Motor neuron (in vitro differentiated cells): ENCODE measurements around the gene ALAS2. TPM values are rescaled to one million over a fixed set of nuclear protein-coding genes. Genes with fewer than 3 reads are reported as not detected.
A peak's percentile ranks its signal among the peaks of the same experiment; 100 is the strongest.
"Not testable (repeated sequence)": the region's sequence is repeated elsewhere in the genome, so short reads cannot be mapped to it uniquely, and the experiment has no call there.

Experiments
- ATAC-seq, 8 experiments: fragments of 200-7000 bp; cut with Tn5 transposase; replicated peaks in 6 of 8; 2 replicates each; pipeline ENCODE4 v1.8.0; 2021; ENCODE audit warnings: mild to moderate bottlenecking in 8 of 8, moderate library complexity in 8 of 8
- H3K27ac ChIP-seq, 2 donors: fragments of 250-450 bp; sonication (Bioruptor Pico); 2 replicates each; pipeline ENCODE4 v1.9.0; 2021; ENCODE audit warnings: antibody characterized with exemption in 2 of 2, mild to moderate bottlenecking in 2 of 2, moderate library complexity in 1 of 2
- H3K4me1 ChIP-seq, 2 donors: fragments of 250-450 bp; sonication (Bioruptor Pico); replicated peaks in 1 of 2; 2 replicates each; pipeline ENCODE4 v1.6.1; 2021; ENCODE audit warnings: antibody characterized with exemption in 2 of 2, mild to moderate bottlenecking in 2 of 2, moderate library complexity in 1 of 2
- H3K4me3 ChIP-seq, 5 donors: fragments of 250-450 bp; sonication (Bioruptor Pico); 2 replicates each; pipeline ENCODE4 v1.9.0; 2021; ENCODE audit warnings: antibody characterized with exemption in 5 of 5, mild to moderate bottlenecking in 5 of 5, moderate library complexity in 4 of 5
- WGBS, 10 experiments: fragments of 450-650 bp; shearing (Covaris generic); methylation state at CpG; one replicate each; pipeline ENCODE4 v1.0.0; 2022; 5-methylcytosine and 5-hydroxymethylcytosine counted together
- in situ Hi-C, 9 experiments: fragments of 400-800 bp; cut with MboI; loops; one replicate each; pipeline ENCODE4 v1.15.0; 2021; ENCODE audit warnings: low sequenced_read_pairs in 9 of 9, low pct_unique_long_range_greater_than_20kb in 2 of 9; ENCODE audit not compliant: unreplicated experiment in 9 of 9
- total RNA-seq, 8 experiments: library from RNA; unstranded; fragments of 300-600 nt; gene quantifications; 2 replicates each; pipeline versions ENCODE4 v1.2.3 to v1.2.4, GENCODE V29; 2022

Gene ALAS2, protein sequence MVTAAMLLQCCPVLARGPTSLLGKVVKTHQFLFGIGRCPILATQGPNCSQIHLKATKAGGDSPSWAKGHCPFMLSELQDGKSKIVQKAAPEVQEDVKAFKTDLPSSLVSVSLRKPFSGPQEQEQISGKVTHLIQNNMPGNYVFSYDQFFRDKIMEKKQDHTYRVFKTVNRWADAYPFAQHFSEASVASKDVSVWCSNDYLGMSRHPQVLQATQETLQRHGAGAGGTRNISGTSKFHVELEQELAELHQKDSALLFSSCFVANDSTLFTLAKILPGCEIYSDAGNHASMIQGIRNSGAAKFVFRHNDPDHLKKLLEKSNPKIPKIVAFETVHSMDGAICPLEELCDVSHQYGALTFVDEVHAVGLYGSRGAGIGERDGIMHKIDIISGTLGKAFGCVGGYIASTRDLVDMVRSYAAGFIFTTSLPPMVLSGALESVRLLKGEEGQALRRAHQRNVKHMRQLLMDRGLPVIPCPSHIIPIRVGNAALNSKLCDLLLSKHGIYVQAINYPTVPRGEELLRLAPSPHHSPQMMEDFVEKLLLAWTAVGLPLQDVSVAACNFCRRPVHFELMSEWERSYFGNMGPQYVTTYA
- under 1 TPM in 1 of 8 experiments, not detected in 7; 0.09 TPM for total RNA-seq

DNA sequence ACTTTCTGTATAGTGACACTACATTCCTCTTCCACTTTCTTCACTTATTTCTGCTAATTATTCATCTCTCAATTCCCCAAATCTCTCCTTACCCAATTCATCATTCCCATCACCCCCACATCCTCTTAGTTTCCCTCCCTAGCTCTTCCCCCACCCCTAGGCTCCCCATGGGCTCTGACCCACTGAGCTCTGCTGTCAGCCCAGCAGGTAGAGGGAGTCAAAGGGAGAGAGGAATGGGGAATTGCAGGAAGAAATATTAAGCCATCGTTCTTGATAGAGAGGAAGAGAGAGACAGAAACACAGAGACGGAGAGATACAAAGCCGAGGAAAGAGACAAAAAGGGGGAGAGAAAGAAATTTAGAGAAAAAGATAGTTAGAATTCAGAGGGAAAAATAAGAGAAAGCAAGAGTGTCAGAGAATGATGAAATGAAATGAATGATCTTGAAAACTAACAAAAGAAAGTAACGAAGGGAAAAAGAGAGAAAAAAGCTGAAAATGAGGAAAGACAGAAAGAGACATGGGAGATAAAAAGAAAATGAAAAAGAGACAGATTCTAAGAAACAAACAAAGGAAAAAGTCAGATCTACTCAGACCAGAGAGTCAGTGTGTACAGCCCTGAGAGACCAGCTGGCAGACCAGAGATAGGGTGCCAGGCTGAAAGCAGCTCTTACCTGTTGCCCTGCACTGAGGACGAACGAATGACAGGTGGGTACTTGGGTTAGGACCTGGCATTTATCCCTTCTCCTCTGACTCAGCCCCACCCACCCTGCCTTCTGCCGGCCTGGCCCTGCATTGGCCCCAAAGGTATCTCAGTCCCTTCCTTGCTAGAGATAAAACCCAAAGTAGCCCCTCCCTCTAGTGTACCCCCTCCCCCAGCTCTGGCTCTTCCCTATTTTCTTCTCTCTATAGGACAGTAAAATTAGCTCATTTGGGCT lies at the start of gene ALAS2:
Gene ALAS2 (minus strand): TSS at position 707 of the 935 bp plus-strand sequence. CDS start 4,977 bp downstream, outside the sequence.
- in situ Hi-C loops, result no loop called here
- WGBS, 10 experiments, result 32 to 79% (median 48%) methylated on average over 4 to 6 of the region's 7 CpGs; no CpG with 5 or more reads in 4 of the 10 experiments
- ATAC-seq, result no peak
- H3K4me3 ChIP-seq, result no peak within 1 kb of the TSS
- no peak within 1 kb of the TSS for H3K27ac ChIP-seq
- H3K4me1 ChIP-seq, result no peaks in the 10 kb centered on the region

DNA sequence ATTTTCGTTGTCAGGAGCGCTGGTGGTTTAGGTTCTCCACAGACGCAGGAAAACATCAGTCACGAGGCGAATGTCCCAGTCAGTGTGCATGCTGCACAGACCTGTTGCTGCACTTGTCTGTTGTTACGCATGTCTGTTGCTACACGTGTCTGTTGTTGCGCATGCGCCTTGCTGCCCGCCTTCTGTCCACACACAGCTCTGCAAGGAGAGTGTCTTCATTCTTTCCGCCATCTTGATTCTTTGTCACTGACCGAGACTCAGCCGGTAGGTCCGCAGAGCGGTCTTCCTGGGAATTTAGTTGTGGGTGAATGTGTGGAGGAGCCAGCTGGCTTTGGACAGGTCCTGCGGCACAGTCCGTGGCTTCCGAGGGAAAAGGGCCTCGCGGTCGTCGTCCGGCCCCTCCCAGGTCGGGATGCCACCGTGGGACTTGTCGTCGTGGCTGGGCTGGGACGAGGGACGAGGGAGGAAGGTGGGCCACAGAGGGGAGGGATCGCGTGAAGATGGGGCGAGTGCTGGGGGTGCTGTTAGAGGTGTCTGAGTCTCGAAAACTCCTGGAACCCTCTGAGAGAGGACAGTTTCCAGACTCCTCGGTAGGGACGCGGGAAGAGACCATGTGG lies 44.2 kb upstream of the ALAS2 start, which contains the start of gene PAGE2B:
Gene PAGE2B (plus strand): TSS at position 180 of the 617 bp plus-strand sequence. CDS start 1,012 bp downstream, outside the sequence.
- Histone ChIP-seq H3K4me1 (no peaks in the 10 kb centered on the region), H3K4me3 (no peak within 1 kb of the TSS), H3K27ac (no peak within 1 kb of the TSS)
- 80 to 87% (median 86%) methylated on average over 4 to 16 of the region's 36 CpGs; no CpG with 5 or more reads in 7 of the 10 experiments for WGBS, 10 experiments
- ATAC-seq, result no peak
- in situ Hi-C loops, result no loop called here

DNA sequence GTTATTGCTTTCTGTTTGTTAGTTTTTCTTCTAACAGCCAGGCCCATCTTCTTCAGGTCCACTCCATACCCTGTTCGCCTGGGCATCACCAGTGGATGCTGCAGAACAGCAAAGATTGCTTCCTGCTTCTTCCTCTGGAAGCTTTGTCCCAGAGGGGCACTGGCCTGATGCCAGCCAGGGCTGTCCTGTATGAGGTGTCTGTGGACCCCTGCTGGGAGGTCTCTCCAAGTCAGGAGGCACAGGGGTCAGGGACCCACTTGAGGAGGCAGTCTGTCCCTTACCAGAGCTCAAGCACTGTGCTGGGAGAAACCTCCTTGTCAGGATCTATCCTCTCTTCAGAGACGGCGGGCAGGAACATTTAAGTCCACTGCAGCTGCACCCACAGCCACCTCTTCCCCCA lies 41.5 kb upstream of the ALAS2 start:
- in situ Hi-C loops, result no loop called here
- Histone ChIP-seq H3K27ac (no peak overlapping the region), H3K4me1 (no peaks in the 10 kb centered on the region), H3K4me3 (no peak overlapping the region)
- 30 to 80% methylated on average over 1 to 2 of the region's 3 CpGs; no CpG with 5 or more reads in 8 of the 10 experiments for WGBS, 10 experiments
- no peak for ATAC-seq

DNA sequence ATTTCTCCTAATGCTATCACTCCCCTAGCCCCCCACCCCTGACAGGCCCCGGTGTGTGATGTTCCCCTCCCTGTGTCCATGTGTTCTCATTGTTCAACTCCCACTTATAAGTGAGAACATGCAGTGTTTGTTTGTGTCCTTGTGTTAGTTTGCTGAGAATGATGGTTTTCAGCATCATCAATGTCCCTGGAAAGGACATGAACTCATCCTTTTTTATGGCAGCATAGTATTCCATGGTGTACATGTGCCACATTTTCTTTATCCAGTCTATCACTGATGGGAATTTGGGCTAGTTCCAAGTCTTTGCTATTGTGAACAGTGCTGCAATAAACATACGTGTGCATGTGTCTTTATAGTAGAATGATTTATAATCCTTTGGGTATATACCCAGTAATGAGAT lies 36.4 kb upstream of the ALAS2 start:
- H3K27ac ChIP-seq, ATAC-seq, in situ Hi-C loops, H3K4me3 ChIP-seq, H3K4me1 ChIP-seq: not testable (repeated sequence)
- WGBS, 10 experiments, result 33 to 40% methylated on average over 1 of the region's 2 CpGs; no CpG with 5 or more reads in 8 of the 10 experiments

DNA sequence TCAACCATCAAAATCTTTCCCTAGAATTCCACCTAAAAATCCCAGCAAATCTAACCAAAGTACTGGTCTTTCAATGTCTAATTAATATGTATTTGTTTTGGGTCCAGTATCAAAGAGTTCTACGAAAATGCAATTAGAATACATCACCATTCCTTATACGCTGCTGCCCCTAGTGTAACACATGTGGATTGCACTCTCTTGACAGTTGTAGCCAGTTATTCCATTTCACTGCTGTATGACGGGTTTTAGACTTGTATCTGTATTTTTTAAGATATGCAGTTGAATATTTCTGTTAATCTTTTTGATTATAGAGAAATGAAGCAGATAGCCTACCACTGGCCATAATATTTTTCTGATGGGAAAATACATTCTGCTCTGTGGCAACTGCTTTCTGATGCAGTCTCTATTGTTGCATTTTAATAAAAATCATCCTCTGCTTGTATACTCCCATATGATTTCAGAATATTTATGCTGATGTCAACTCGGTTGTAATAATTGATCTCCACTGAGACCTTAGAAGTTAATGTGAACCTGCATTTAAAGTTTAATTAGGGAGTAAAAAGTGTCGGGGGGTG lies 27.0 kb upstream of the ALAS2 start:
- H3K4me3 ChIP-seq, result peak overlapping the region in 1 of 5 donors; percentile 14
- 0 to 100% (median 22%) methylated on average over 1 to 5 of the region's 5 CpGs; no CpG with 5 or more reads in 3 of the 10 experiments for WGBS, 10 experiments
- peak; percentile 42 to 81 (median 66) for ATAC-seq
- H3K27ac ChIP-seq, result no peak overlapping the region
- peaks cover 8 to 10% of the 10 kb centered on the region in 2 donors for H3K4me1 ChIP-seq
- in situ Hi-C loops, result no loop called here

DNA sequence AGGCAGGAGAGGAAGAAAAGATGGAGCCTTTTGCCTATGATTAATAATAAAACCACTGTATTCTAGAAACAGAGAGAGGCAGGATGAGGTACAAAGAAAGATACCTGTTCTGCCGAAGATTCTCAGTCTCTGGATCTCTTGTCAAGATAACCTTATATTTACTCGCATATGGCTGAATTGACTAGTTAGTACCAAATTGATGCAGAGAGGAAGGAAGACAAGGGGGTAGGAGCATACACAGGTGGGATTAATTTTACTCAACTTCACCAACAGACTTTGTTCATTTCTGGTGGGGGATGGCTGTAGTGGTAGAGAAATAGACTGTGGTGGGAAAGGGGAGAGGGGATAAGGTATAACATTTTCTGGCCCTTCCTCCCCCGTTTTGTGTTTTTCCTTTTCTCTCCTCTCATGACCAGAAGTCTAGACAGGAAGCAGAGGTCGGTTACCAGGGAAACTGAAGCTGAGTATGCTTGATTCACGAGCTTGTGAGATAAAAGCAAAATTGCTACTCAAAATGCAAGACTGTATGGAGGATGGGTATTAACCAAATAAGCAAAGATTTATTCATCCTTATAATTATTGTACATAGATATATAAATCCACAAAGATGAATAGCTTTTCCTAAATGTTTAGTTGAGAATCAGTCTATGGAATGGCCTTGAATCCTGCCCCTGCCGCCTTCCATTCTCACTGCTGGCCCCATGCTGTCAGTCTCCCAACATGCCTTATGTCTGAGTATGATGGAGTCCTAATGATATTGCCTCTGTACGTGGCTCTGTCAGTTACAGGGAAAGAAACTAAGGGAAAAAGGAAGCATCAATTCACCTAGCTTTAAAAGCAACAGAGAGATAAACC lies 26.3 kb upstream of the ALAS2 start:
- ATAC-seq, result peak in 5 of 8 experiments; percentile 63 to 84 (median 68)
- in situ Hi-C loops, result no loop called here
- 0 to 50% (median 24%) methylated on average over 1 to 7 of the region's 7 CpGs; no CpG with 5 or more reads in 5 of the 10 experiments for WGBS, 10 experiments

DNA sequence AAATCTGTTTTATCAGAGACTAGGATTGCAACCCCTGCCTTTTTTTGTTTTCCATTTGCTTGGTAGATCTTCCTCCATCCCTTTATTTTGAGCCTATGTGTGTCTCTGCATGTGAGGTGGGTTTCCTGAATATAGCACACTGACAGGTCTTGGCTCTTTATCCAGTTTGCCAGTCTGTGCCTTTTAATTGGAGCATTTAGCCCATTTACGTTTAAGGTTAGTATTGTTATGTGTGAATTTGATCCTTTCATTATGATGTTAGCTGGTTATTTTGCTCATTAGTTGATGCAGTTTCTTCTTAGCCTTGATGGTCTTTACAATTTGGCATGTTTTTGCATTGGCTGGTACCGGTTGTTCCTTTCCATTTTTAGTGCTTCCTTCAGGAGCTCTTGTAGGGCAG lies 19.8 kb upstream of the ALAS2 start:
- H3K4me1 ChIP-seq, H3K27ac ChIP-seq, ATAC-seq, in situ Hi-C loops, H3K4me3 ChIP-seq: not testable (repeated sequence)
- 100% methylated on average over 1 of the region's 2 CpGs; no CpG with 5 or more reads in 9 of the 10 experiments for WGBS, 10 experiments

More for the DNA sequence above, 26.3 kb upstream of the ALAS2 start:
- Histone ChIP-seq H3K4me1 (peaks cover 8 to 10% of the 10 kb centered on the region in 2 donors), H3K27ac (no peak overlapping the region), H3K4me3 (peak overlapping the region in 1 of 5 donors; percentile 14)

DNA sequence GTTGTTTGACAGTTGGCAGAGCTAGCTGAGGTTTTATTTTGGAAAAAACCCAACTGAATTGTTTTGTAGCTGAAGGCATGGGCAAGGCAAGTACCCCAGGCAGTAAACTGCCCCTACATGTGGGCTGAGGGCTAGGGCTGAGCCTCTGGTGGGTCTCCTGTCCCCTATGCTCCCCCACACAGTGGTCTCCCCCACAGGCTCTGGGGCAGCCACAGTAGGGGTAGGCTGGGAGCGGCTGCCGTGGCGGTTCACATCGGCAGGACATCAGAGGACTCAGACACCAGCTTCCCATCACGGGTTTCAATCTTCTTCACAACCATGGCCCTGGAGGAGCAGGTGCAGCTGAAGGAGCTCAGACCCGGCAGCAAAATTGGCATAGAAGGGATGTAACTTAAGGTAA lies 10.7 kb upstream of the ALAS2 start:
- in situ Hi-C loops, result no loop called here
- H3K4me3 ChIP-seq, result no peak overlapping the region
- no peak for ATAC-seq
- no peak overlapping the region for H3K27ac ChIP-seq
- no peaks in the 10 kb centered on the region for H3K4me1 ChIP-seq
- 75 to 88% (median 87%) methylated on average over 3 to 6 of the region's 6 CpGs; no CpG with 5 or more reads in 7 of the 10 experiments for WGBS, 10 experiments

DNA sequence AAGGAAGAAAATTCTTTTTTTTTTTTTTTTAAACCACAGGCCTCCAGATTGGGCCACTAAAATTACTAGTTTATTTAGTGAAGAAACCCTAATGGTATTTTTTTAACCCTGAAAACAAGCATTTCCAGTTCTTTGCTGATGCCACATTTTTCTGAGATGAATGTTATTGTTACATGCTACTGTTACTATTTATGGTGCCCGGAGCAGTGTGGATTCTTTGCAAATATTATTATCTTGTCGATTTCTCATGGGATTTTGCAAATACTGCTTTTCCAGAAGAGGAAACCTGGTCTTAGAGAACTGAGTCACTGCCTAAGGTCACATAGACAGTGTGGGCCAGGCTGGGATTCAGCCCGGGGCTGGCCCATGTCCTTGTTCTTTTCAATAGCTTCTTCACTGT lies 8.7 kb upstream of the ALAS2 start:
- Histone ChIP-seq H3K27ac (no peak overlapping the region), H3K4me1 (no peaks in the 10 kb centered on the region), H3K4me3 (no peak overlapping the region)
- no peak for ATAC-seq
- in situ Hi-C loops, result no loop called here
- 0 to 87% (median 67%) methylated on average over 1 to 3 of the region's 3 CpGs; no CpG with 5 or more reads in 3 of the 10 experiments for WGBS, 10 experiments

DNA sequence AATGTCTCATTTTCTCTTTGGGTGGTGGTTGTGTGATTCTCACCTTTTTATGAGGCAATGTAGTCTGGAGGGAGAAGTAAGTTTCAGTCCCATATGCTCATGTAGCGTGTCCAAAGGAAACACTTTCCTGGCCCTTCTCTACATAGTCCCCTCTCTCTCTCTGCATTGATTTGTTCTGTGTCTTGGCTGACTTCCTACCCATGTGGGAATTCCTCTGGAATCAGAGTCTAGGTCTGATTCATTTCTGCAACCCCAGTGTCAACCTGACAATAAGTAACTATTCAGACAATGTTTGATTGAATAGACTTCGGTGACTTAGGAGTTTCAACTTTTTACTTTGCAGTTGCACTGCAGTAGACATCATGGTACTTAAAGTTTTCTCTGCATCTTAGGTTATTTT lies 2.7 kb upstream of the ALAS2 start:
- in situ Hi-C loops, result no loop called here
- H3K27ac ChIP-seq, result no peak overlapping the region
- H3K4me1 ChIP-seq, result no peaks in the 10 kb centered on the region
- no peak for ATAC-seq
- no peak overlapping the region for H3K4me3 ChIP-seq
- WGBS, 10 experiments, result 0 to 45% (median 44%) methylated on average over 1 to 2 of the region's 2 CpGs; no CpG with 5 or more reads in 7 of the 10 experiments

DNA sequence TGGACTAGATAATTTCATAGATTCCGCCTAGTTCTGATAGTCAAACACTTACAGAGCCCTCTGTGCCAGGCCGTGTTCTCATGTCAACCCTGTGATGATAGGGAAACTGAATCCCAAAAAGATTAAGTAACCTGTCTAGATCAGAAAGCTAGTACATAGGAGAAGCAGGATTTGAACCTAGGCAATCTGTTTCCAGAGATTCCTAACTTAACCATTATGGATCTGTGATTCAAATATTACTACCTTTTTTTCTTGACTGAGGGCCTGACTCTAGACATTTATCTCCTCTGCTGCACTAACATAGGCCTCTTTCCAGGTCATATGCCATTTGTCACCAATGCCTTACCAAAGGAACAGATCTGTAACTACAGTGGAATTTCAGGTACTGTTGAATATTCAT lies 1.5 kb downstream of the ALAS2 start:
- H3K27ac ChIP-seq, result no peak overlapping the region

More for the DNA sequence above, 1.5 kb downstream of the ALAS2 start:
- no peak for ATAC-seq
- WGBS, 10 experiments, result 0 to 63% (median 20%) methylated on average over 1 to 2 of the region's 2 CpGs; no CpG with 5 or more reads in 7 of the 10 experiments
- Histone ChIP-seq H3K4me3 (no peak overlapping the region), H3K4me1 (no peaks in the 10 kb centered on the region)
- in situ Hi-C loops, result no loop called here
